GM18499 (cell line): Measurements from ENCODE around the gene TM4SF18.
A peak's percentile ranks its signal among the peaks of the same experiment; 100 is the strongest.

ENCODE experiments used
- ATAC-seq: cut with Tn5 transposase; IDR thresholded peaks from one replicate; pipeline ENCODE4 v1.9.1; 2021; ENCODE audit warnings: moderate number of reproducible peaks; ENCODE audit not compliant: insufficient read depth, unreplicated experiment

TM4SF18 gene

GRCh38 chr3:149331396-149331795 lies 2.0 kb downstream of the TM4SF18 start:
- ATAC-seq: no peak

DNA sequence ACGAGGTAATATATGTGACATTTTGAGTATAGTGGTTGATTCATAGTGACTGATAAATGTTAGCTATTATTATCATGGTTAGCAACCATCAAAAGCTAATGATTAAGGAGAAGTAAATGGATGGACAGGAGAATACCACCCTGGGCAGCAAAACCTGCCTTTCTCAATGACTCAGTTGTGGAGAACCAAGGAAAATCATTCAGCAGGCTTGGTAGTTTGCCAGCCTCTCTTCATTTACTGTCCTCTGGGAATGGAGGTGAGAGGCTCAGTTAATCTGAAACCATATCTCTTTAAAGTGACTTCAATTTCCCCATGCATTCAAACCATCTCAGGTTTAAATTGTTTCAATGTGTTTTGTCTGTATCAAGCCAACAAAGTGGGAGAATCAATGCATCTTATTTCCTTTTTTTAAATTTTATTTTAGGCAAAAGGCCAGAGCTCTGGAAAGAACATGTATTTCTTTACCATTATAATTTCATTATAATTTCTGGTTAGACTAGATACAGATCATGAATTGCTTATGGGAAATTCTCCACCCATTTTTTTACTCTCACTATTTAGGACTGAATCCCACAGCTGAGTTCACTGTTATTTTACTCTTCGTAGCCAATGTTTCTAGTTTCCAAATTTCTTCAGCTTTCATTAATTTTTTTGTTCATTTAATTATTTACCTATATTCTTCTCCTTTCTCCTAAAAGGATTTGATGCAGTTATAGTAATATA lies 2.7 kb downstream of the TM4SF18 start:
- ATAC-seq: no peak

GRCh38 chr3:149327156-149327555 lies 6.3 kb downstream of the TM4SF18 start:
- ATAC-seq: no peak

GRCh38 chr3:149325581-149325980 lies 7.9 kb downstream of the TM4SF18 start:
- no peak for ATAC-seq

DNA sequence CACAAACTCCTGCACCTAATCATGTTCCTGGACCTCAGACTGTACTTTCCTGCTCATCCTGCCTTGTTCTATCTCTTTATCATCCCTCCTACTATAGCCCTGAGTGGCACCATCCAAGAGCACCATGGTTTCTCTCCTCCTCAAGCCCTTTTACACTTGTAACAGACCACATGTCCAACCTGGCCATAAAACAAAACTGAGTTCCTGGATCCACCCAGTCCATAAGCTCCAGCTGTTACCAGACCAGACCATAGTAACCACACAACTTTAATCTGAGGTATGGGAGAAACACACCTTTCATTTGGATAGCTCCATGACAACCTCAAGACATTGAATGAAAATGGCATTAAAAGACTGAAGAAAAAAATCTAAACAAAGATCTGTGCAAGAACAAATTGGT lies 9.1 kb downstream of the TM4SF18 start:
- no peak for ATAC-seq

GRCh38 chr3:149321640-149322039 lies 11.8 kb downstream of the TM4SF18 start:
- ATAC-seq: no peak

- ATAC-seq: no peak
These were observed 12.3 kb downstream of the TM4SF18 start for GRCh38 chr3:149321136-149321535.

DNA sequence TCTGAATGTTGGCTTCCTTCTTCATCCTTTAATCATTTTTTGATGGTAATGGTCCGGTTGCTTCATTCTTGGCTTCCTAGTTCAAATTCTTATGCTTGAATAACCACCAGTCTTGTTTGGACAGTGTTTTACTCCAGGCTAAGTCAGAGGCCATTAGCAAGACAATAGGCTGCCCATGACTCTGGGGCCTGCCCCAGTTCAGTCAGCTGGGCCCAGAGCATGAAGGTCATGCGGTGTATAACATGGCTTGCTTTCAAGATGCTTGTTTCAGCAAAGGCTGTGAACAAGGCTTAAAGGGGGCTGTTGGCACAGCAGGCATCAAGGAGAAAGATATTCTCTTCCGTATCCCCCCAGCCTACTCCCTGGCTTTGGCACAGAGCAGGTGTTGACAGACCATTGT lies 13.7 kb downstream of the TM4SF18 start:
- ATAC-seq: no peak

GRCh38 chr3:149317072-149317471 lies 16.4 kb downstream of the TM4SF18 start:
- no peak for ATAC-seq

DNA sequence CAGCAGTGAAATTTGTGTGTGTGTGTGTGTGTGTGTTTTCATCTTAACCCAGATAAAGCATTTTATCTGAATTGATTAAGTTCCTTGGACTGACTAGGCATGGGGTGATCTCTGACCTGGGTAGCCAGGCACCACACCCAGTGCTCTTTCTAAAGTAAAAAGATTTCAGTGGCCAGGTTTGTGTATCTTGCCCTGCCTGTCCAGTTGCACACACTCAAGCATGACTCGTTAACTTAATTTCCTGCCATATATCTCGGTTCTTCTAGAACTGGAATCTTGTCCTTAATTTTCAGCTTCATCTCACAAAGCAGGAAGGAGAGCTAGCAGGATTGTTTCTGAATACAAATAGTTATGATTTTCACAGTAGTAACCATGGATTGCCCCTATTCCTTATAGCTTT lies 17.0 kb downstream of the TM4SF18 start:
- ATAC-seq: no peak

GRCh38 chr3:149315694-149316093 lies 17.7 kb downstream of the TM4SF18 start:
- ATAC-seq: no peak

GRCh38 chr3:149314807-149315578 lies 18.4 kb downstream of the TM4SF18 start:
- ATAC-seq: no peak

DNA sequence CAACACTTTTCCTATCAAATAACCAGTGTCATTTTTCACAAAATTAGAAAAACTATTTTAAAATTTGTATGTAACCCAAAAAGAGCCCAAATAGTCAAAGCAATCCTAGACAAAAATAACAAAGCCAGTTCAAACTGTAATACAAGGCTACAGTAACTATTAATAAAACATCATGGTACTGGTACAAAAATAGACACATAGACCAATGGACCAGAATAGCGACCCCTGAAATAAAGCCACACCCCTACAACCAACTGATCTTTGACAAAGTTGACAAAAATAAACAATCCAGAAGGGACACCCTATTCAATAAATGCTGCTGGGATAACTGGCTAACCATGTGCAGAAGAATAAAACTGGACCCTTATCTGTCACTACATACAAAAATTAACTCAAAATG lies 19.9 kb downstream of the TM4SF18 start:
- ATAC-seq: no peak

DNA sequence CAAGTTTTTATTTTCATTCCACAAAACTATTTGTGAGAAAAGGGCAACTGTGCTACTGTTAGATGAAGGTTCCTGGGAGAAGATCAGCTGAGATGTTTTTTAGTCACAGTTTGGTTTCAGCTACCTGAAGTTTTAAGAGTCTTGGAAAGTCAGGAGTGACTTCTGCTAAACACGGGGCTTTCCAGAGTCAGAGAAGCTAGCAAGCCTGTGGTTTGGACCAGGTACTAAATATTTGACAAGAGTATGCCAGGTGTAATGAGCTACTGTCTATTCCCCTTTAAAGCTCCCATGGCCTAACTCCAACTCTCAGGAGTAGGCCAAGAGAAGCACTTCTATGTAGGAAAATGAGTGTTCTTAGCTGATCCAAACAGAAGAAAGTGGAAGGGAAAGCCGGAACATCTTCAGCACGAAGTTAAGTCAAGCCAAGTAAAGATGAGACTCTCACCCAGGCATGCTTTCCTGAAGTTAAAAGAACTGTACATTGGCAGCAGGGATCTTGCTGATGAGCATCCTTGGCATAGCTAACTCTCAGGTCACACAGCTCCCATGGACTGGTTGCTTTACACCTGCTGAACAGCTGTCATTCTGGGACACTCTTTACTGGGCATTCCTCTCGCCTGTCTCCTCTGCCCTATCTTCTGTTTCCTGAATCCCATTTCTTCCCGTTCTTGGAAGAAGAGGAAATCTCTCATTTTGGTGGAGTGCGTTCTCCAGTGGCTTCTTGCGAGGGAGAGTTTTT lies 22.5 kb downstream of the TM4SF18 start:
- ATAC-seq: no peak

DNA sequence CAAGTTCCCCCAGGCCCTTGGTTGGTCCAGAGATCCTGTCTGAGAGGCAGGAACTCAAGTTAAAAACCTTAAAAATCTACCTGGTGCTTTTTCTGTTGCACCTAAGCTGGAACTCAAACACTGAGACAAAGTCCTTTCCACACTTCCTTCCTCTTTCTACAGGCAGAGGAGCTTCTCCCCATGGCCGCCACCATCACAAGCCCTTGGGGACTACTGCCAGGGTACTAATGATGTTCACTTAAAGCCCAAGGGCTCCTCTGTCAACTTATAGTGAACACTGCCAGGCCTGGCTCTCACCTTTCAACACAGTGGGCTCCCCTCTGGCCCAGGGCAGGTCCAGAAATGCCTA lies 26.0 kb downstream of the TM4SF18 start:
- no peak for ATAC-seq

DNA sequence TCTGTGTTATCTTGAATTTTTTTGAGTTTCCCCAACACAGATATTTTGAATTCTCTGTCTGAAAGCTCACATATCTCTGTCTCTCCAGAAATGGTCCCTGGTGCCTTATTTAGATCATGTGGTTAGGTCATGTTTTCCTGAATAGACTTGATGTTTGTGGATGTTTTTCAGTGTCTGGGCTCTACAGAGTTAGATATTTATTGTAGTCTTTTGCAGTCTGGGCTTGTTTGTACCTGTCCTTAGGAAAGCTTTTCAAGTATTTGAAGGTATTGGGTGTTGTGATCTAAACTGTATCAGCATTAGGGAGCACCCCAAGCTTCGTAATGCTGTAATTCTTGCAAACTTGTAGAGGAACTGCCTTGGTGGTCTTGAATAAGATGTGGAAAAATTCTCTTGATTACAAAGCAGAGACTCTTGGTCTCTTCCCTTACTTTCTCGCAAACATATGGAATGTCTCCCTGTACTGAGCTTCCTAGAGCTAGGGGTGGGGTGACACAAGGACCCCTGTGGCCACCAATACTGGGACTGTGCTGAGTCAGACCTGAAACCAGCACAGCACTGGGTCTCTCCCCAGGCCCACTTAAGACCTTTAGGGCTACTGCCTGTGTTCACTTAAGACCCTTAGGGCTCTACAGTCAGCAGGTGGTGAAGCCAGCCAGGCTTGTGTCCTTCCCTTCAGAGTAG lies 26.5 kb downstream of the TM4SF18 start:
- no peak for ATAC-seq

DNA sequence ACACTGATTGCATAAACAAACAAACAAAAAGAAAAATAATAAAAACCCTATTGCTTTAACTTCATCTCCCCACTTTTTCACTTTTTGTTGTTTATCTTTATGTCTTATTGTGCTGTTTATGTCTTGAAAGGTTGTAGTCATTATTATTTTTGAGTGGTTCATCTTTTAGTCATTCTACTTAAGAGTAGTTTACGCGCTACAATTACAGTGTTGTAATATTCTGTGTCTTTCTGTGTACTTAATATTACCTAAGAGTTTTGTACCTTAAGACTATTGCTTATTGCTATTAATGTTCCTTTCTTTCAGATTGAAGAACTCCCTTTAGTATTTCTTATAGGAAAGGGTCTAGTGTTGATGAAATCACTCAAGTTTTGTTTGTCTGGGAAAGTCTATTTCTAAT lies 28.1 kb downstream of the TM4SF18 start:
- ATAC-seq: no peak

GRCh38 chr3:149299938-149300801 lies 33.3 kb downstream of the TM4SF18 start:
- ATAC-seq: peak; percentile 65

DNA sequence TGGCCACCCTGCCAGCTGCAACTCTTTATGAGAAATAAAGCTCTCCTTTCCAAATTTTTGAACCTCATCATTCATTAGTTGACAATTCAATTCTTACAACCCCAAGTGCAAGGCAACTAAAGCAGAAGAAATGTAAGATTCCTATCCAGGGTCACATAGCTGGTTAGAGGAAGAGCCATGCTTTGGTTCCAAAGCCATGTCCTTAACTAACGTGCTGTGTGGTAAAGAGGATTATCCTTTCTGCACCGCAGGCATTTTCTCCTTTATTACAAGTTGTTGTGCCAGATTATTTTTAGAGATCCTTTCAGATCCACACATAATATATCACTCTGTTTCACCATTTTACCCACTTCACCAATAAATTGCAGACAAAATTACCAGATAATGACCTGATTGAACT lies 36.5 kb downstream of the TM4SF18 start:
- ATAC-seq: no peak

GRCh38 chr3:149292666-149293065 lies 40.8 kb downstream of the TM4SF18 start:
- no peak for ATAC-seq
